HepG2 (cell line): ENCODE measurements around the gene BMP6. TPM values are rescaled to one million over a fixed set of nuclear protein-coding genes. Genes with fewer than 3 reads are reported as not detected.

Experiments used
- CCDC6 ChIP-seq: sonication (generic); formaldehyde crosslinking; IDR thresholded peaks from 2 replicates; pipeline ENCODE4 v1.8.1; 2022; ENCODE audit warnings: mild to moderate bottlenecking, missing genetic modification reagents, moderate library complexity
- DPF2 ChIP-seq: sonication (generic); formaldehyde crosslinking; IDR thresholded peaks from 2 replicates; pipeline ENCODE4 v1.4.0; 2020; ENCODE audit warnings: mild to moderate bottlenecking, low read depth, missing genetic modification reagents, borderline replicate concordance
- HNF4A ChIP-seq: sonication (generic); formaldehyde crosslinking; IDR thresholded peaks from 2 replicates; pipeline ENCODE4 v1.4.0; 2020; ENCODE audit warnings: missing genetic modification reagents
- KDM6A ChIP-seq: IDR thresholded peaks from 2 replicates; pipeline ENCODE4 v1.6.1; 2016; ENCODE audit warnings: low read depth
- KMT2A ChIP-seq: sonication (generic); formaldehyde crosslinking; IDR thresholded peaks from 2 replicates; pipeline ENCODE4 v1.4.0; 2020; ENCODE audit warnings: missing genetic modification reagents
- RARA ChIP-seq: IDR thresholded peaks from 2 replicates; pipeline ENCODE4 v1.6.1; 2016; ENCODE audit warnings: missing genetic modification reagents, missing compliant biosample characterization
- RBFOX2 ChIP-seq: fragments of 200-400 bp; formaldehyde crosslinking; IDR thresholded peaks from 2 replicates; pipeline ENCODE4 v1.6.1; 2017; ENCODE audit warnings: low read depth, mild to moderate bottlenecking, low read length
- SP4 ChIP-seq: sonication (generic); formaldehyde crosslinking; IDR thresholded peaks from 2 replicates; pipeline ENCODE4 v1.8.1; 2023; ENCODE audit warnings: mild to moderate bottlenecking, missing genetic modification reagents
- SRSF1 ChIP-seq: fragments of 200-400 bp; formaldehyde crosslinking; optimal IDR thresholded peaks from 2 replicates; pipeline ENCODE3; 2017; ENCODE audit warnings: mild to moderate bottlenecking, low read depth, low read length, moderate library complexity
- ZNF235 ChIP-seq: sonication (generic); formaldehyde crosslinking; IDR thresholded peaks from 2 replicates; pipeline ENCODE4 v1.8.1; 2023; ENCODE audit warnings: mild to moderate bottlenecking, missing genetic modification reagents, borderline replicate concordance
- ZNF317 ChIP-seq: sonication (generic); formaldehyde crosslinking; IDR thresholded peaks from 2 replicates; pipeline ENCODE4 v1.5.0; 2020; ENCODE audit warnings: mild to moderate bottlenecking, missing genetic modification reagents
- ZNF441 ChIP-seq: sonication (generic); formaldehyde crosslinking; IDR thresholded peaks from 2 replicates; pipeline ENCODE4 v1.7.0; 2021; ENCODE audit warnings: missing genetic modification reagents, borderline replicate concordance
- ZNF556 ChIP-seq: sonication (generic); formaldehyde crosslinking; IDR thresholded peaks from 2 replicates; pipeline ENCODE4 v1.4.0; 2020; ENCODE audit warnings: mild to moderate bottlenecking, missing genetic modification reagents, borderline replicate concordance
- ZNF619 ChIP-seq: sonication (generic); formaldehyde crosslinking; IDR thresholded peaks from 2 replicates; pipeline ENCODE4 v1.4.0; 2020; ENCODE audit warnings: mild to moderate bottlenecking, missing genetic modification reagents
- ZNF646 ChIP-seq: sonication (generic); formaldehyde crosslinking; IDR thresholded peaks from 2 replicates; pipeline ENCODE4 v1.9.0; 2021; ENCODE audit warnings: mild to moderate bottlenecking, missing genetic modification reagents
- polyA plus RNA-seq, 8 experiments: library from polyadenylated mRNA; depleted of rRNA in 3 of 8; stranded (reverse) in 7 of 8; unstranded in 1 of 8; fragments of >200 nt; fragmentation: Illumina TruSeq in 4 of 8; extraction: Trizol in 4 of 8; gene quantifications; 2 replicates each; pipeline versions ENCODE4 v1.2.1 to v1.2.3, GENCODE V29; 2011 to 2016; ENCODE audit warnings: low read depth in 4 of 8, missing spikeins in 1 of 8, mixed read lengths in 1 of 8; ENCODE audit not compliant: insufficient read depth in 1 of 8
- total RNA-seq, 5 experiments: library from RNA; depleted of rRNA; stranded (reverse); fragments of >200 nt; fragmentation: Illumina TruSeq; extraction: Trizol; gene quantifications; 2 replicates each; pipeline ENCODE4 v1.2.3, GENCODE V29; 2016; ENCODE audit warnings: low read depth in 1 of 5
- TF ChIP-seq, protein P1 (sequence below): sonication (generic); formaldehyde crosslinking; IDR thresholded peaks from 2 replicates; pipeline ENCODE4 v1.8.0; 2022; ENCODE audit warnings: mild to moderate bottlenecking, missing genetic modification reagents, borderline replicate concordance
- TF ChIP-seq, protein P2 (sequence below): sonication (generic); formaldehyde crosslinking; IDR thresholded peaks from 2 replicates; pipeline ENCODE4 v1.4.0; 2020; ENCODE audit warnings: mild to moderate bottlenecking, missing genetic modification reagents
- TF ChIP-seq, protein P3 (sequence below): sonication (generic); formaldehyde crosslinking; IDR thresholded peaks from 2 replicates; pipeline ENCODE4 v1.8.0; 2022; ENCODE audit warnings: low read depth, missing genetic modification reagents

BMP6 gene
- total and polyA plus RNA-seq, 2 of the 13 experiments (the other 11 are each of a cell fraction or from before 2014, with no cell fraction given), result 0.09 to 0.18 TPM

DNA sequence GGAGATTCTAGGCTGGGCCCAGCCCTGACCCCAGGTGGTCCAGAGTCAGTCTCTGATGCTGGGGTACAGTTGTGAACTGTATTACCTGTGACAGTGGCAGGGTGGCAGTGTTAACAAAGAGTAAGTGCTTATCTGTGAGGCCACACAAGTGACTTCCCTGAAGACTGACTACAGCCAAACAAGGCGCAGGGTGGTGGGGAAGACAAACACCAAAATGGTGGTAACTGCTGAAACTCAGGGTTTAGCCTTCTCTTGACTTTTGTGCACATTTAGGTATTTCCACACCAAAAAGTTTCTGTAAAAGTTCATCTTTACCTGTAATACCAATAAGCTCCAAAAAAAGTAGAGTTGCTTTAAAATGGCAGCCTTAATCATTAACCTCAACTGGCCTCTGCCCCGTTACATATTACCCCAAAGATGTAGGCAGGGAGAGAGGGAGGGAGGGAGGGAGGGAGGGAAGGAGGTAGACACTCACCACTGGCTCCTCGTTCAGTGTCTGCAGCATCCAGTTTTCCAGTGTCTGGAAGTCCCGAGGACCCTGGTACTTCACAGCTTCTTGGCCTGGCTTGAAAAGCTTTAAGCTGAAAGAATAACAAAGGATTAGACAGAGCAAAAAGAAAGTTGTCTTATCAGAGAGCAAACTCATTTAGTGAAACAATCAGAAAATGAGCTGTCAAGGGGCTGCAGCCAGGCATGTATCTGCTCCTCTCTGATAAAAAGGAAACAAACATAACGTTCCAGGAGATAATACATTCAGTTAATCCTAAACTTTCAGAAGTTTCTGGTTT lies 173.4 kb downstream of the BMP6 start (continued):
- TF ChIP-seq RARA (CRISPR knock-in tag) (no peak), ZNF235 (CRISPR knock-in tag) (no peak), KMT2A (CRISPR knock-in tag) (0 out of 2 replicates have a peak, but pooled peaks have one; percentile 37), SP4 (CRISPR knock-in tag) (no peak), RBFOX2 (0 out of 2 replicates have a peak, but pooled peaks have one; percentile 6), HNF4A (CRISPR knock-in tag) (no peak), ZNF317 (CRISPR knock-in tag) (no peak), KDM6A (CRISPR knock-in tag) (no peak), ZNF556 (CRISPR knock-in tag) (no peak), ZNF646 (CRISPR knock-in tag) (no peak), ZNF619 (CRISPR knock-in tag) (no peak), CCDC6 (CRISPR knock-in tag) (no peak), SRSF1 (no peak), DPF2 (CRISPR knock-in tag) (no peak), ZNF441 (CRISPR knock-in tag) (no peak)
- TF ChIP-seq, protein P1, sequence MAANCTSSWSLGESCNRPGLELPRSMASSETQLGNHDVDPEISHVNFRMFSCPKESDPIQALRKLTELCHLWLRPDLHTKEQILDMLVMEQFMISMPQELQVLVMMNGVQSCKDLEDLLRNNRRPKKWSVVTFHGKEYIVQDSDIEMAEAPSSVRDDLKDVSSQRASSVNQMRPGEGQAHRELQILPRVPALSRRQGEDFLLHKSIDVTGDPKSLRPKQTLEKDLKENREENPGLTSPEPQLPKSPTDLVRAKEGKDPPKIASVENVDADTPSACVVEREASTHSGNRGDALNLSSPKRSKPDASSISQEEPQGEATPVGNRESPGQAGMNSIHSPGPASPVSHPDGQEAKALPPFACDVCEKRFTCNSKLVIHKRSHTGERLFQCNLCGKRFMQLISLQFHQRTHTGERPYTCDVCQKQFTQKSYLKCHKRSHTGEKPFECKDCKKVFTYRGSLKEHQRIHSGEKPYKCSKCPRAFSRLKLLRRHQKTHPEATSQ (CRISPR knock-in tag), result no peak
- TF ChIP-seq, protein P2, sequence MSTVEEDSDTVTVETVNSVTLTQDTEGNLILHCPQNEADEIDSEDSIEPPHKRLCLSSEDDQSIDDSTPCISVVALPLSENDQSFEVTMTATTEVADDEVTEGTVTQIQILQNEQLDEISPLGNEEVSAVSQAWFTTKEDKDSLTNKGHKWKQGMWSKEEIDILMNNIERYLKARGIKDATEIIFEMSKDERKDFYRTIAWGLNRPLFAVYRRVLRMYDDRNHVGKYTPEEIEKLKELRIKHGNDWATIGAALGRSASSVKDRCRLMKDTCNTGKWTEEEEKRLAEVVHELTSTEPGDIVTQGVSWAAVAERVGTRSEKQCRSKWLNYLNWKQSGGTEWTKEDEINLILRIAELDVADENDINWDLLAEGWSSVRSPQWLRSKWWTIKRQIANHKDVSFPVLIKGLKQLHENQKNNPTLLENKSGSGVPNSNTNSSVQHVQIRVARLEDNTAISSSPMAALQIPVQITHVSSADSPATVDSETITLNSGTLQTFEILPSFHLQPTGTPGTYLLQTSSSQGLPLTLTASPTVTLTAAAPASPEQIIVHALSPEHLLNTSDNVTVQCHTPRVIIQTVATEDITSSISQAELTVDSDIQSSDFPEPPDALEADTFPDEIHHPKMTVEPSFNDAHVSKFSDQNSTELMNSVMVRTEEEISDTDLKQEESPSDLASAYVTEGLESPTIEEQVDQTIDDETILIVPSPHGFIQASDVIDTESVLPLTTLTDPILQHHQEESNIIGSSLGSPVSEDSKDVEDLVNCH (CRISPR knock-in tag), result no peak
- TF ChIP-seq, protein P3, sequence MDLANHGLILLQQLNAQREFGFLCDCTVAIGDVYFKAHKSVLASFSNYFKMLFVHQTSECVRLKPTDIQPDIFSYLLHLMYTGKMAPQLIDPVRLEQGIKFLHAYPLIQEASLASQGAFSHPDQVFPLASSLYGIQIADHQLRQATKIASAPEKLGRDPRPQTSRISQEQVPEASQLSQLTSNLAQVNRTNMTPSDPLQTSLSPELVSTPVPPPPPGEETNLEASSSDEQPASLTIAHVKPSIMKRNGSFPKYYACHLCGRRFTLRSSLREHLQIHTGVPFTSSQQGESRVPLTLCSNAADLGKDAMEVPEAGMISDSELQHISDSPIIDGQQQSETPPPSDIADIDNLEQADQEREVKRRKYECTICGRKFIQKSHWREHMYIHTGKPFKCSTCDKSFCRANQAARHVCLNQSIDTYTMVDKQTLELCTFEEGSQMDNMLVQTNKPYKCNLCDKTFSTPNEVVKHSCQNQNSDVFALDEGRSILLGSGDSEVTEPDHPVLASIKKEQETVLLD (CRISPR knock-in tag), result no peak
